Endometrial microvascular endothelial cells (primary cell): ENCODE results near the gene RAI14. TPM values are rescaled to one million over a fixed set of nuclear protein-coding genes. Genes with fewer than 3 reads are reported as not detected.
"Not testable (repeated sequence)": the region's sequence is repeated elsewhere in the genome, so short reads cannot be mapped to it uniquely, and the experiment has no call there.

Experiments used
- in situ Hi-C: cut with HindIII; loops from 2 replicates; pipeline ENCODE4 v1.10.0; 2017; ENCODE audit warnings: low sequenced_read_pairs, low pct_unique_long_range_greater_than_20kb; ENCODE audit errors: inconsistent ontology term
- total RNA-seq: library from RNA; depleted of rRNA; stranded (reverse); fragments of >200 nt; gene quantifications from one replicate; pipeline ENCODE4 v1.2.3, GENCODE V29; 2015; ENCODE audit errors: inconsistent ontology term

RAI14 gene
- total RNA-seq, 1 donor from 2014 or later = 126 TPM

GRCh38 chr5:34783892-34784291 is 127.8 kb downstream of the RAI14 start:
- in situ Hi-C loops = not testable (repeated sequence)

- in situ Hi-C loops = no loop called here
Measured at GRCh38 chr5:34787035-34787434, 130.9 kb downstream of the RAI14 start.

GRCh38 chr5:34789021-34789531 is 132.9 kb downstream of the RAI14 start:
- in situ Hi-C loops = no loop called here

- in situ Hi-C loops = no loop called here
Measured at GRCh38 chr5:34789639-34790038, 133.5 kb downstream of the RAI14 start.

- in situ Hi-C loops = no loop called here
Measured at GRCh38 chr5:34790069-34790468, 133.9 kb downstream of the RAI14 start.

GRCh38 chr5:34791761-34792244 is 135.7 kb downstream of the RAI14 start:
- in situ Hi-C loops = no loop called here

GRCh38 chr5:34802834-34803563 is 146.9 kb downstream of the RAI14 start:
- in situ Hi-C loops = no loop called here

GRCh38 chr5:34803974-34804732 is 148.0 kb downstream of the RAI14 start:
- in situ Hi-C loops = no loop called here

GRCh38 chr5:34804913-34805312 is 148.8 kb downstream of the RAI14 start:
- in situ Hi-C loops = no loop called here

GRCh38 chr5:34806532-34806931 is 150.4 kb downstream of the RAI14 start:
- in situ Hi-C loops = no loop called here

GRCh38 chr5:34811706-34812105 is 155.6 kb downstream of the RAI14 start:
- in situ Hi-C loops = no loop called here

- in situ Hi-C loops = no loop called here
Measured at GRCh38 chr5:34813509-34813908, 157.4 kb downstream of the RAI14 start.

- in situ Hi-C loops = no loop called here
Measured at GRCh38 chr5:34817558-34818351, 161.6 kb downstream of the RAI14 start.

GRCh38 chr5:34818717-34819116 is 162.6 kb downstream of the RAI14 start:
- in situ Hi-C loops = no loop called here

GRCh38 chr5:34820593-34820992 is 164.5 kb downstream of the RAI14 start:
- in situ Hi-C loops = no loop called here

GRCh38 chr5:34822956-34823715 is 167.0 kb downstream of the RAI14 start:
- in situ Hi-C loops = no loop called here

GRCh38 chr5:34826347-34826746 is 170.2 kb downstream of the RAI14 start:
- in situ Hi-C loops = no loop called here
